ENCODE data around the gene HEATR3.
A peak's percentile ranks its signal among the peaks of the same experiment; 100 is the strongest.

DNA sequence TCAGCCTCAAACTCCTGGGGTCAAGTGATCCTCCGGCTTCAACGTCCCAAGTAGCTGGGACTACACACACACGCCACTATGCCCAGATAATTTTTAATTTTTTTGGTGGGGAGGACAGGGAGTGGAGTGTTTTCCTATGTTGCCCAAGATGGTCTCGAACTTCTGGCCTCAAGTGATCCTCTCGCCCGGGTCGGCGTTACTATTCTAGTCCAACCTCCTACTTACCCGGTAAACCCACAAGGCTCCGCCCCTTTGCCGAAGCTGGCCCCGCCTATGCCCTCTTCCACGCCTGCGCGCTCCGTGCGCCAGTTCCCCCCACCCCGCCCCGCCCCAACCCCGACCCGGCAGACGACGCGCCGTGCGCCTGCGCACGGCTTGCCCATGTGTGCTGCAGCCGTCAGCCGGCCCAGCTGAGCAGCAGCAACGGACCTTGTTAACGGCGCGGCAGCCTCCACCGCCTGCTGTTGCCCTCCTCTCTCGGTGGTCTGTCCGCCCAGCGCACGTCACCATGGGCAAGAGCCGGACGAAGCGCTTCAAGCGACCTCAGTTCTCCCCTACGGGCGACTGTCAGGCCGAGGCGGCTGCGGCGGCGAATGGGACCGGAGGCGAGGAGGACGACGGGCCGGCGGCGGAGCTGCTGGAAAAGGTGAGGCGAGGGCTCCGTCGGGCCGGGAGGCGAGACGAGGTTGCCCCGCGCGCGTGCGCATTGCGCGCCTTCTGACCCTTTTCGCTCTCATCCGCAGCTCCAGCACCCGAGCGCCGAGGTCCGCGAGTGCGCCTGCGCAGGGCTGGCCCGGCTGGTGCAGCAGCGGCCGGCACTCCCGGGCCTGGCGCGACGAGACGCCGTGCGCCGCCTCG is at the start of gene HEATR3:
- TF ChIP-seq, protein P1, sequence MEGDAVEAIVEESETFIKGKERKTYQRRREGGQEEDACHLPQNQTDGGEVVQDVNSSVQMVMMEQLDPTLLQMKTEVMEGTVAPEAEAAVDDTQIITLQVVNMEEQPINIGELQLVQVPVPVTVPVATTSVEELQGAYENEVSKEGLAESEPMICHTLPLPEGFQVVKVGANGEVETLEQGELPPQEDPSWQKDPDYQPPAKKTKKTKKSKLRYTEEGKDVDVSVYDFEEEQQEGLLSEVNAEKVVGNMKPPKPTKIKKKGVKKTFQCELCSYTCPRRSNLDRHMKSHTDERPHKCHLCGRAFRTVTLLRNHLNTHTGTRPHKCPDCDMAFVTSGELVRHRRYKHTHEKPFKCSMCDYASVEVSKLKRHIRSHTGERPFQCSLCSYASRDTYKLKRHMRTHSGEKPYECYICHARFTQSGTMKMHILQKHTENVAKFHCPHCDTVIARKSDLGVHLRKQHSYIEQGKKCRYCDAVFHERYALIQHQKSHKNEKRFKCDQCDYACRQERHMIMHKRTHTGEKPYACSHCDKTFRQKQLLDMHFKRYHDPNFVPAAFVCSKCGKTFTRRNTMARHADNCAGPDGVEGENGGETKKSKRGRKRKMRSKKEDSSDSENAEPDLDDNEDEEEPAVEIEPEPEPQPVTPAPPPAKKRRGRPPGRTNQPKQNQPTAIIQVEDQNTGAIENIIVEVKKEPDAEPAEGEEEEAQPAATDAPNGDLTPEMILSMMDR (IDR thresholded peaks at IDR 0.05): no peak
- peak; percentile 54 for TF ChIP-seq POLR2AphosphoS5 (IDR thresholded peaks at IDR 0.05)

All from prostate gland (tissue), 2 donors.